GM21526 (cell line): ENCODE results near the gene DUSP19.

Experiments
- ATAC-seq: cut with Tn5 transposase; IDR thresholded peaks from one replicate; pipeline ENCODE4 v1.9.1; 2021; ENCODE audit warnings: moderate library complexity; ENCODE audit not compliant: unreplicated experiment, low FRiP score

The DUSP19 gene

DNA sequence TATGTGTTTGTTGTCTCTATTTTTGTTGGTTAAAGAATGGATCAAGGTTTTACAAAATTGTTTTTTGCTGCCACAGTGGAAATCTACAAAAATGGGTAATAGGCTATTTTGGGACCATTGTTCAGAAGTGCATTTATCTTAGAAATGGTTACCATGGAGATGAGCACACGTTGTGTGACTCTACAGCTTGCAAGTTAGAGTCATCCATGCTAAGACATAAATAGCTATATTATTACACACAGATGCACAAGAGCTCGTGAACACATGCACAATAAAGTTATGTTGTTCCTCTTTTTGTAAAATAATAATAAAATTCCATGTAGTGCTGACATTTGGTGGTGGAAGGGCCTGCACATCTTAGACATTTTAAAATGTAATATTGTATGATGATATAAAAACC lies 15.5 kb upstream of the DUSP19 start:
- no peak for ATAC-seq

DNA sequence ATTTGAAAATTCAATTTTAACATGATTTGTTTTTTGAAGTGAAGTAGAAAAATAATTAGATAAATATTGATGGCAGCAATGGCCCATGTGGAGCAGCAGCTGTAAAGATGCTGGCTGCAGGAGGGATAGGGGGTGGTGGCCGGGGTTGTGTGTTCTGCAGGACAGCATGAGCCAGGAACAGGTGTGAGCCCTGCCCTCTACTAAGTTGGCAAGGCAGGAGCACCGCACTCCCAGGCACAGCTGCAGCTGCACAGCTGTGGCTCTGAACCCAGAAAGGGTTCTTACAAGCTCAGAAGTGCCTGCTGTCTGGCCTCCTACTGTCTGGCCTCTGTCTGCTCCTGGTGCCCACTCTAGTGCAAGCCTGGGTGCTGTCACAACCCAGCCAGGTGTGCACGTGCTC lies 10.0 kb upstream of the DUSP19 start:
- ATAC-seq = no peak

DNA sequence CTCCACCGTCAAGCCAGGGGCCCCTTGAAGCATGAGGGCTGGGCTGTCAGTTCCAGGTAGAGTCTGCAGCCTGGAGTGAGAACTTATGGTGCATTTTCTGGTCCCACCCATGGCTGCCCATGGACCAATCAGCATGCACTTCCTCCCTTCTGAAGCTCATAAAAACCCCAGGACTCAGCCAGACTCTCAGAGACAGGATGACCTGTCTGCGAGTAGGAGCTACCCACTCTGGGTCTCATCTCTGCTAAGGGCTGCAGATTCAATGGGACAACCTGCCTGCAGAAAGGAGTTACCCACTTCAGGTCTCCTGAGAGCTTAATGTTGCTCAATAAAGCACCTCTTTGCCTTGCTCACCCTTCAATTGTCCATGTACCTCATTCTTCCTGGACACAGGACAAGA lies 9.4 kb upstream of the DUSP19 start:
- ATAC-seq = no peak

DNA sequence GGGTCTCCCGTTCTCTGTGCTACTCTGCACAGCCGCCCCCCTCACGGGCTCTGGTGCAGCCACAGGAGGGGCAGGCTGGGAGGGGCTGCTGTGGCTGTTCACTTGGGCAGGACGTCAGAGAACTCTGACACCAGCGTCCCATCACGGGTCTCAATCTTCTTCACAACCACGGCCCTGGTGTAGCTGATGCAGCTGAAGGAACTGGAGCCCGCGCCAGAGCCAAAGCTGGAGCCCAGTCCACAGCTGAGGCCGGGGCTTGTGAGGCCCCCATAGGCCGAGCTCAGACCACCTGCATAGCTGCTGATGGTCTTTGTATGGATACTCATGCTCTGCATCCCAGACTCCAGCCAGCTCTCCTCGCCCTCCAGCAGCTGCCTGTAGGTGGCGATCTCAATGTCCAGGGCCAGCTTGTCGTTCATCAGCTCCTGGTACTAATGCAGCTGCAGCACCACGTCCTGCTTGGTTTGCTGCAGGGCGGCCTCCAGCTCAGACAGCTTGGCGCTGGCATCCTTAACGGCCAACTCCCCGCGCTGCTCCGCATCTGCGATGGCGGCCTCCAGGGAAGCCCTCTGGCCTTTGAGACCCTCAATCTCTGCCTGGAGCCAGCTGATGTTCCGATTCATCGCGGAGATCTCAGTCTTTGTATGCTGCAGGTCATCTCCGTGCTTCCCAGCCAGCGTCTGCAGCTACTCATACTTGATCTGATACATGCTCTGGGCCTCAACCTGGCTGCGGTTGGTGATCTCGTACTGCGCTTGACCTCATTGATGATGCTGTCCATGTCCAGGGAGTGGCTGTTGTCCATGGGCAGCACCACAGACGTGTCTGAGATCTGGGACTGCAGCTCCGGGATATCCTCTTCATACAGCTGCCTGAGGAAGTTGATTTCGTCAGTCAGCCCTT lies 7.4 kb upstream of the DUSP19 start:
- no peak for ATAC-seq

DNA sequence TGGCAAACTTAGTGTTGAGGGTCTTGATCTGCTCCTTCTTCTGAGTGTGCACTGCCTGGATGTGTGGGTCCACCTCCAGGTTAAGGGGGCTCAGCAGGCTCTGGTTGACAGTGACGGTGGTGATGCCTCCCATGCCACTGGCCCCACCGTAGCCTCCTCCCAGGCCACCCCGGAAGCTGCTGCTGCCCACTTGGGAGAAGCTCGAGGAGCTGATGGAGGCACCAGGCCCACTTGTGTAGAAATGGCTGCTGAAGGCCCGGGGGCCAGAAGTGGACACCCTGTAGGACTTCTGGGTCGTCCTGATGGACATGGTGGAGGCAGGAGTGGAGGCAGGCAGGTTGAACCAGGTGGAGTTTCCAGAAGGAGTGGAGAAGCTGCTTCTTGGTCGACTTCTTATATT lies 6.4 kb upstream of the DUSP19 start:
- ATAC-seq = no peak

DNA sequence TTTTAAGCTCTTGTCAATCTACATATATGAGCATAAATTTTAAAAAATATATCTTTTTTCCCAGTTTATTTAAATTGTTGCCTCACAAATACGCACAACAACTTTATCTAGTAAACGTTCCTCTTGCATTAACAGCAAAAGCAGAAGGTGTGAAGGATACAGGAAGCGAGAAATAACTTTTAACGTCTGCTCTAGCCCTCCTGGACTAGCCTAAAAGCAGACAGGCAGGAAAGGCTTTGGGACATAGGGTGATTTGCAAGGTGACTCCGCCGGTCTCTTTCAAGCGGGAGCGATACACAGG lies 434 bp upstream of the DUSP19 start:
- no peak for ATAC-seq

DNA sequence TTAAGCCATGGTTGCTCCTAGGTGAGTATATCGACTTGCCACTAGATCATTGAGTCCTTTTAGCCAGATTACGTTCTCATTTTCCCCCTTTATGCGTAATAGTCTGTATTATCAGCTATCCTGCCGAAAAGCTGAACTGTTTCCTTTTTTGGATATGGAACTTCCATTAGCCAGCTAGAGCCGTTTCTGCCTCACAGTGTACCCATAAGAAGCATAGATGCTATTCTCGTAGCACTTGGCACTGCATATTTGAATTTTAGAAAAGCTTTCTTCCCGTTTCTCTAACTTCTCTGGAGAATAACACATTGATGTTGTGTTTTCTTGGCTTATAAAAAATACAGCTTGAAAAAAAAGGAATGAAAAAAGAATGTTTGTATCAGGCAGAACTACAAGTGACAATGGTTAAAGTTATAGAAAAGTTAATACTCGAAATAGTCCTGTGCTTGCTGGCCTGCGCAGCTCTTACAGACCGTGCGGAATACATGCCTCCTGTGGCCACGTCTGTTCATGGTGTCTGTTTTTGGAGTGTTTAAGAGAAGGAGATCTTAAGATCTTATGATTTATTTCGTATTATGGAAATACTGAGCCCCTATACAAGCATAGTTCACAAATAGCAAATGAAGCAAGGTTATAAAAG lies 710 bp downstream of the DUSP19 start:
- peak; percentile 22 for ATAC-seq

DNA sequence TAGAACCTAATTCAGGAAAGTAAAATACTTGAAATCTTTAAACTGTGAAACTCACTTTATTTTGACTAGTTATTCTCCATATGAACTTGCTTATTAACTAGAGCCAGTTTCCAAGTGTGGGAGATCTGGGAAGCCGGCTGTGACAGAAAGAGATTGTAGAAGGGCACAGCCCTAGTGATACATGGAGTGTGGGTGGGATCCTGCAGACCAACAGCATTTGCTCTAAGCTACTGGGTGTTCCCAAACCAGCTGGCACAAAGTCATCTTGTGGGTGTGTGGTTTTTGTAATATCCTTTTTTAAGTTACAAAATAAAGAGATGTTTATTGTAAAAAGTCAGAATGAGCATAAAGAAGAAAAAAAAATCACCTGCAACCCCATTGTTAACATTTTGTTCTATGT lies 3.4 kb downstream of the DUSP19 start:
- ATAC-seq = no peak

DNA sequence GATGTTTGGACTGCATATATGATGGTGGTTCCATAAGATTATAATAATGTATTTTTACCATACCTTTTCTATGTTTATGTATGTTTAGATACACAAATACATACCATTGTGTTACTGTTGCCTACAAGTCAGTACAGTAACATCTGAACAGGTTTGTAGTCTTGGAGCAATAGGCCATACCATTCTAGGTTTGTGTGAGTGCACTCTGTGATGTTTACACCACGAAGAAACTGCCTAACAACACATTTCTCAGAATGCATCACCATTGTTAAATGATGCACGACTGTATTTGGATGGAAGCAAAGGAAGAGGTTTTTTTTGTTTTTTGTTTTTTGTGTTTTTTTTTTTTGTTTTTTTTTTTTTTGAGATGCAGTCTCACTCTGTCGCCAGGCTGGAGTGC lies 9.5 kb downstream of the DUSP19 start:
- ATAC-seq = no peak

DNA sequence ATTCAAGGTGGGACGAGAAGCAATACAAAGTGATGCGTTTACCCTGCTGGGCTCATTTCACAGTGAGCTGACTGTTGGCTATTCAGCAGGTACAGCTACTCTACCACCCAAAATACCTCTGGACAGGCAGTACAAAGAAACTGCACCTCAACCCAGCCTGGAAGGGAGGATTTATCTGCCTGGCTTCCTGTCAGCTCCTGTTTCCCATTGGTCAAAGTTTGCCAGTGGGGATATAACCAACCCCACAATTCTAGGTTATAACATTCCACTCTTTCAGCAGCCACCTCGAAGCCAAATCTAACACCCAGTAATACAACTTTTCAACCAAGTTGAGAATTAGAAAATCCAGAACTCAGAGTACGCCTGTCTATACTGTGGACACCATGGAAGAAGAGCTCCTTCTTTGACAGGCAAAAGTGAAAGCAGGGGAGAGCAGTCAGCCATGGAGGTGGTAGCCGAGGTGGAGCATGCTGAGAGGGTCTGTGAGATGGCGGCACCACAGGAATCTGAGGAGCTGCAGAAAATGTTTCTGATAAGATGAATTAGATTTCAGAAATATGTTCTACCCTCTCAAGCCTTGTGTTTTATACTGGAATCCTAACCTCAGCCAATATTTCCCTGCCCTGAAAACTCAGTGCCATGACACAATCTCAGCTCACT lies 10.8 kb downstream of the DUSP19 start:
- peak; percentile 47 for ATAC-seq

DNA sequence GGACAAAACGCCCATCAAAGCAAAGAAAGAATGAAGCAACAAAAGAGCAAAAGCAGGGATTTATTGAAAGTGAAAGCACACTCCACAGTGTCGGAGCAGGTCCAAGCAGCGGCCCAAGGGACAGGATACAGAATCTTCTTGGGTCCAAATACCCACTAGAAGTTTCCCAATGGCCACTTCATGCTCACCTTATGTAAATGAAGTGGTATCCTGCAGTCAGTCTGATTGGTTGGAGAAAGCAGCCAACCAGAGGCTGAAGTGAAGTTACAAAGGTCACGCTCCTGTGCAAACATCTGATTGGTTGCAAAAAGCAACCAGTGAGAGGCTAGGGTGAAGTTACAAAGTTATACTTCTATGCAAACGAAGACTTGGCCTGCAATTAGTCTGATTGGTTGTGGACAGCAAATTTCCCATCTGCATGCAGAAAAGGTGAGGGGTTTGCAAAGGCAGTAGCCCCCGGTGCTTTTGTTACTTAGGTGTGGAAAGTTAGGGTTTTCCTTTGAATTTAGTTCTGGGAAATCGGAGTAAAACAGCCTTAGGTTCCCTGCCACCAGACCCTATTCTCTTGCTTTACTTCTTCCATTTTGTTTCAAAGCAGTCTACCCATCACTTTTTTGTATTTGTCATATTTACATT lies 12.9 kb downstream of the DUSP19 start:
- no peak for ATAC-seq

DNA sequence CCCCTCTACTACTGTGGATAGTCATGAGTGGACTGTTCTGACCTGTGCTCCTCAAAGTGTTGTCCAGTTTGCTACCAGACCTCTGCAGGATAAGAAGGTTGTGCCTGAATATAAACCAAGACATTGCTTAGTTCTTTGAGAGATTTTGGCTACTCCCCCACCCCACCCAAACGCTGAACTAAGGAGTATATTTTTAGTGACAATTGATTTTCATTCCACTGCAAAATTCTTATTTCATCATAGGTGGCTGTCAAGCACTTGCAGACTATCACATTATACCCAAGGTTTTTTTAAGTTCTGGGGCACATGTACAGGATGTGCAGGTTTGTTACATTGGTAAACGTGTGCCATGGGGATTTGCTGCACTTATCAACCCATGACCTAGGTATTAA lies 13.4 kb downstream of the DUSP19 start:
- no peak for ATAC-seq

DNA sequence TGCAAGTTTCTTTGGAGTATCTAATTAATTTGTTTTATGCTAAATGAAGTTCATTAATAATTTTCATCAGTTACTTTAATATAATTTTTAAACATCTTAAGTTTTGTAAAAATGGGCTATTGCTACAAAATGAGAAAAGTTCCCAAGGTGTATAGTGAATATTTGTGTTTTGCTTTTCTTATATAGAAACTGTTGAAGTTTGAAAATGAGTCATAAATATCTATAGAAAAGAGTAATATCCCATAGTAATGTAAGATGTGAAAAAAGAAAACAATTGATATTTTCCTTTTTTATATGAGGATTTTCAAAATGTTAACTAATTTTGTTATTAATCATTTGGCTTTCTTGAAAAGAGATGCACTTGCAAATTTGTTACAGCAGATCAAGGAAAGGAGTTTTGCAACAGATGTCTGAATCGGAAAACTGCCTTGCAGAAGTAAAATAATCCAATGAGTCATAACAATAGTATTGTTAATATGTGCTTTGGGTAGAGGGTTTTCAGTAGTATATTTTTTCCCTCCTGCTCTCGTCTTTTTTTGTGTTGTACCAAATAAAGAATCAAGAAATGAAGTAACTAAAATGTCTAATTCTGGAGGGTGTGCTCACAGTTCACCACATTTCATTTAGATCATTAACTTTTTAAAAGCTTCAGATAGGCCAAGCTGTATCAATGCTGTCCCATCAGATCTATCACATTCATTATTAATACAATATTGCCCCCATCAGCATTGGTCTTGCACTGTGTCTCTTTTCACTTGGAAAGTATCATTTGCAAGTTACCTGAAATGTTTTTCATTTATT lies 15.5 kb downstream of the DUSP19 start:
- peak; percentile 80 for ATAC-seq

DNA sequence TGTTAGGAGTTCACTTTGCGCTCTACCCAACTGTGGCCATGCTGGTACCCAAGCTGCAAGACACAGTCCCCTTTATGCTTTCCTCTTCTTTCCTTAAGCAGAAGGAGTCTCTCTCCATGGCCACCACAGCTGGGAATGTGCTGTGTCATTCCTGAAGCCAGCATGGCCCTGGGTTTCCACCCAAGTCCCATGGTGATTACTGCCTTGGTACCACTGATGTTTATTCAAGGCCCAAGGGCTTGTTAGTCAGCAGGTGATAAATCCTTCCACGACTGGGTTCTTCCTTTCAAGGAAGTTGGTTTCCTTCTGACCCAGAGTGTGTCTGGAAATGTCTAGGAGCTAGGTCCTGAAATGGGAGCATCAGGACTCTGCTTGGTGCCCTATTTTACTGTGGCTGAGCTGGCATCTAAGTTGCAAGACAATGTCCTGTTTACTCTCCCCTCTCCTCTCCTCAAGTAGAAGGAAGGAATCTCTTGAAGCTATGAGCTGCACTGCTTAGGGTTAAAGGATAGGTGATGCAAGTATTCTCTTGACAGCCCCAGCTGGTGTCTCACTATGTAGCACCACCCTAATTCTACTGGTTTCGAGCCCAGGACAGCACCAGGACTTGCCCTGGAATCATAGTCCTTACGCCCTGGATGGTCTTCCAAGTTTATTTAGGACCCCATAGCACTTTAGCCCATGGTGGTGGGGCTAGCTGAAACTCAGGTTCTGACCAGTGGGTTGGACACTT lies 27.0 kb downstream of the DUSP19 start:
- ATAC-seq = no peak

DNA sequence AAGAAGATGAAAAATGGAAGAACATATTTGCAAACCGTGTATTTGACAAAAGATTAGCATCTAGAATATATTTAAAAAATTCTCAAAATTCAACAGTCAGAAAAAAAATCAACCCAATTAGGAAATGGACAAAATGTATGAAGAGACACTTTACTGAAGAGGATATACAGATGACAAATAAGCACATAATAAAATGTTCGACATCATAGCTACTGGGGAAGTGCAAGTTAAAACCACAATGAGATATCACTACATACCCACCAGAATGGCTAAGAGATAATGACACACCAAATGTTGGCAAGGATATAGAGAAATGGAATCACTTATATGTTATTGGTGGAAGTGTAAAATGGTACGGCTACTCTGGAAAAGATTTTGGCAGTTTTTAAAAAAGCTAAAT lies 34.0 kb downstream of the DUSP19 start:
- no peak for ATAC-seq

DNA sequence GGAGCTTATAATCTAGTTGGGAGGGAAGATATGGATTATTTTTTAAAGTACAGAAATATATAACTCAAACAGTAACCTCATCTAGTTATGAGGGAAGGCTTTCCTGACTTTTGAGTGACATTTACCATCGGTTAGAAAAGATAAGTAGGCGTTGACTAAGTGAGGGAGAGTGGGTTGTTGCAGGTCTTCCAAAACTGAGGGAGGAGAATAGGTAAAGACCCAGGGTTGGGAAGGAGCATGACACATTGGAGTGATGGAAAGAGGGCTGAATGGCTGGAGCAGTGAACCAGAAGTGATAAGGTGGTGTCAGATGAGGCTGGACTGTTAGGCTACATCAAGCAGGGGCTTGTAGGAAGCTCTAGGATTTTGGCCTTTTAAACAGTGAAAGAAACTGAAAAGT lies 35.1 kb downstream of the DUSP19 start:
- ATAC-seq = no peak

DNA sequence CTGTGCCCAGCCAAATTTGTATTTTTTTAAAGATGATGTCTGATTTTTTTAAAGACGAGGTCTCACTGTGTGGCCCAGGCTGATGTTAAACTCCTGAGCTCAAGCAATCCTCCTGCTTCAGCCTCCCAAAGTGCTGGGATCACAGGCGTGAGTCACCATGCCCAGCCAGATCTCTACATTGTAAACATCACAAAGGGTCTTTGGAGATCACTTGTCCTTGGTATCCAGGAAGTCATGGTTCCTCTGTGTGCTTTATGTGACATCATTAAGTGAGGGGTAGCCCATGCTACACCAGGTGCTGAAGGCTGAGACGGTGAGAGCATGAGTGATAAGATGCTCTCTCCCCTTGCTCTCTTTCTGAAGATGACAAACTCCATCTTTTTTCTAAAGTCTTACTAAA lies 38.7 kb downstream of the DUSP19 start:
- ATAC-seq = no peak

DNA sequence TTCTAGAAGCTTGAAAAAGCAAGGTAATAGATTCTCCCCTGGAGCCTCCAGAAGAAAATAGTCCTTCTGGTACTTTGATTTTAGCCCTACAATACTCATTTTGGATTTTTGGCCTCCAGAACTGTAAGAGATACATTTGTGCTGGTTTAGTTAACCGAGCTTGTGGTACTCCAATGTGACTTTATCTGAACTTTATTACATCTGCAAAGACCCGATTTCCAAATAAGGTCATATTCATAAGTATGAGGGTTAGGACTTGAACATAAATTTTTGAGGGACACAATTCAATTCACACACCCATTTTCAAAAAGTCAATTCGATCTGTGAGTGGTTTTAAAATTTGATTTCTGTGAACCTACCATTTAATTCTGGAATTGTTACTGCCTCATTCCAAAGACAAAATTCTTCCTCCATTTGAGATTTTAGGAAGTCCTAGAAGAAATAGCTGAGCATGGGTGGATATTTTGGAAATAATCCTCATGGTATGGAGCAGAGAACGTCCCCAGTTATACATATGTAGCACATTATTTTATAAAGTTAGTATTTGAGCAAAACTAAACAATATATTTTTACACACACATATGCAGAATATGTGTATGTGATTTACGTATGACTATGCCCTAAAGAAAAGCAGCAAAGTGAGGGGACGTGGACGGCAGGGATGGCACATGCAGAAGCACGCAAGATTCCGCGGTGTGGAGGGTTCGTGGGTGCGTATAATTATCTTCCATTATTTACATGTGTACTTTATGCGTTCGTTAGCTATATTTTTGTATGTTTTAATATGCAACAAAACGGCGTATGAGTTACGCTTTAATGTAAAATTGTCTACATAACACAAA lies 44.8 kb downstream of the DUSP19 start:
- no peak for ATAC-seq

DNA sequence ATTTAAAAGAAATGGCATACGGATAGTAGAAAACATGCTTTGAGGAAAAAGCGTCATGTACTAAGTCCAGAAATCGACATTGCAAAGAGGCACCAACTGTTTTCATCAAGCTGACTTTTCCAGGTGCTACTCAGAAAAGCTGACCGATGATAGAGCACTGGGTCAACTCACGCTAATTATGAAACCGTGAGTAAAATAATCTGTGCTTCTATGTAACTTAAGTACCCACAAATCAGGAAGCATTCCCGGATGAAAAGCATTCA lies 45.3 kb downstream of the DUSP19 start:
- peak; percentile 38 for ATAC-seq
